ENCODE data around the gene LLGL1. TPM values are rescaled to one million over a fixed set of nuclear protein-coding genes. Genes with fewer than 3 reads are reported as not detected.

LLGL1 gene
- polyA plus RNA-seq, 1 donor from 2014 or later, result 52.2 TPM

DNA sequence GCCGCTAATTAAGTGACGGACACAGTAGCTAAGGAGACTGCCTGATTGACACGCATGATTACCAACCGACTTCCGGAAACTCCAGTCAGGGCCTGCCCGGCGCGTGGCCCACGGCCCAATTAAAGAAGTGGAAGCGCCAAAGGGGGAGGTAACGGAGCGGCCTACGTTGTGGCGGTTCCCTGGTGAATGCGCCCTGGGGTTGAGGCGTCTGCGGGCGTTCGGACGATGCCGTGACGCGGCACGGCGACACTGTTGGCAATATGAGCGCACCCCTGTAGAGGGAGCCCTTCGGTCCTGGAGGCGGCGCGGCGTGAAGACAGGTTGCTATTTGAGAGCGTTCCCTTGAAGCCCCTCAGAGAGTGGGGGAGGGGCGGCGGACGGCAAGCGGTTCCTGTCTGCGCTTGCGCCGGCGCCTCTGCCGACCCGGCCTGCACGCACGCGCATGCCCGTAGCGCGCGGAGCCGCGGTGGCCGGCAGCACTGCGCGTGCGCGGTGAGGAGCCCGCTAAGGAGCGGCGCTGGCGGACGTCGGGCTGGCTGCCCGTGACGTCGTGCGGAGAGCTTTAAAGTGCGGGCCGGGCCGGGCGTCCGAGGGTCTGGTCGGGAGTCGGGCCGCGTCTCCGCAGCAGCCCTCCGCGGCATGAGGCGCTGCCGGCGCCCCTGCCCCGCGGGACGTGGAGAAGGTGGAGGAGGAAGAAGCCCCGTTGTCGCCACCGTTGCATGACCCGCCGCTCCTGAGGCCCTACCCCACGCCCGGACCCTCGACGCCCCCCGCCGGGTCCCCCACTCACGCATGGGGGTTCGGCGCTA, 41.9 kb upstream of the LLGL1 start, which contains the start of gene ALKBH5:
Gene ALKBH5 (plus strand): TSS at position 495 of the 809 bp plus-strand sequence. CDS start 416 bp downstream, outside the sequence.
- no peaks in the 10 kb centered on the region for H3K36me3 ChIP-seq (ENCODE audit: insufficient read depth, low read length)
- peak within 1 kb of the TSS; percentile 94 for H3K27ac ChIP-seq (ENCODE audit: low read length)
- no peaks in the 10 kb centered on the region for H3K9me3 ChIP-seq (ENCODE audit: low read length)
- H3K9ac ChIP-seq (ENCODE audit: low read length), result peak within 1 kb of the TSS; percentile 84
- no peaks in the 10 kb centered on the region for H3K27me3 ChIP-seq (ENCODE audit: insufficient read depth, low read depth, low read length)
- H3K79me2 ChIP-seq (replicated peaks; ENCODE audit: insufficient read depth, low read length), result peaks cover 42% of the 10 kb centered on the region
- peak within 1 kb of the TSS; percentile 95 for H3K4me2 ChIP-seq (ENCODE audit: low read length)
- peak within 1 kb of the TSS; percentile 46 for H2AFZ ChIP-seq (ENCODE audit: low read depth, low read length)
- TF ChIP-seq POLR2AphosphoS5 (IDR thresholded peaks at IDR 0.05), result peak; percentile 91
- TF ChIP-seq SMC3 (conservative IDR thresholded peaks at IDR 0.05; ENCODE audit: poor library complexity), result peak; percentile 60
- peak; percentile 66 for TF ChIP-seq RAD21 (conservative IDR thresholded peaks at IDR 0.05)
- TF ChIP-seq TAF1 (IDR thresholded peaks at IDR 0.05; ENCODE audit: low read depth), result no peak
- TF ChIP-seq EP300 (conservative IDR thresholded peaks at IDR 0.05; ENCODE audit: poor library complexity, severe bottlenecking), result peak; percentile 89
- TF ChIP-seq, protein P1, sequence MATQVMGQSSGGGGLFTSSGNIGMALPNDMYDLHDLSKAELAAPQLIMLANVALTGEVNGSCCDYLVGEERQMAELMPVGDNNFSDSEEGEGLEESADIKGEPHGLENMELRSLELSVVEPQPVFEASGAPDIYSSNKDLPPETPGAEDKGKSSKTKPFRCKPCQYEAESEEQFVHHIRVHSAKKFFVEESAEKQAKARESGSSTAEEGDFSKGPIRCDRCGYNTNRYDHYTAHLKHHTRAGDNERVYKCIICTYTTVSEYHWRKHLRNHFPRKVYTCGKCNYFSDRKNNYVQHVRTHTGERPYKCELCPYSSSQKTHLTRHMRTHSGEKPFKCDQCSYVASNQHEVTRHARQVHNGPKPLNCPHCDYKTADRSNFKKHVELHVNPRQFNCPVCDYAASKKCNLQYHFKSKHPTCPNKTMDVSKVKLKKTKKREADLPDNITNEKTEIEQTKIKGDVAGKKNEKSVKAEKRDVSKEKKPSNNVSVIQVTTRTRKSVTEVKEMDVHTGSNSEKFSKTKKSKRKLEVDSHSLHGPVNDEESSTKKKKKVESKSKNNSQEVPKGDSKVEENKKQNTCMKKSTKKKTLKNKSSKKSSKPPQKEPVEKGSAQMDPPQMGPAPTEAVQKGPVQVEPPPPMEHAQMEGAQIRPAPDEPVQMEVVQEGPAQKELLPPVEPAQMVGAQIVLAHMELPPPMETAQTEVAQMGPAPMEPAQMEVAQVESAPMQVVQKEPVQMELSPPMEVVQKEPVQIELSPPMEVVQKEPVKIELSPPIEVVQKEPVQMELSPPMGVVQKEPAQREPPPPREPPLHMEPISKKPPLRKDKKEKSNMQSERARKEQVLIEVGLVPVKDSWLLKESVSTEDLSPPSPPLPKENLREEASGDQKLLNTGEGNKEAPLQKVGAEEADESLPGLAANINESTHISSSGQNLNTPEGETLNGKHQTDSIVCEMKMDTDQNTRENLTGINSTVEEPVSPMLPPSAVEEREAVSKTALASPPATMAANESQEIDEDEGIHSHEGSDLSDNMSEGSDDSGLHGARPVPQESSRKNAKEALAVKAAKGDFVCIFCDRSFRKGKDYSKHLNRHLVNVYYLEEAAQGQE (IDR thresholded peaks at IDR 0.05; ENCODE audit: borderline replicate concordance), result no peak
- peak; percentile 93 for TF ChIP-seq CTCF (IDR thresholded peaks at IDR 0.05; ENCODE audit: poor library complexity, severe bottlenecking)
- TF ChIP-seq MXI1 (conservative IDR thresholded peaks at IDR 0.05; ENCODE audit: poor library complexity, severe bottlenecking), result peak; percentile 79
- TF ChIP-seq EZH2 (IDR thresholded peaks at IDR 0.05; ENCODE audit: borderline replicate concordance, insufficient read depth, low read length, poor library complexity, severe bottlenecking), result no peak
- H4K20me1 ChIP-seq (ENCODE audit: insufficient read depth), result peaks cover 40% of the 10 kb centered on the region
- H3K9me2 ChIP-seq (ENCODE audit: insufficient read depth, low read length), result no peaks in the 10 kb centered on the region
- no peaks in the 10 kb centered on the region for H3F3A ChIP-seq (ENCODE audit: insufficient read depth, low read length, poor library complexity, severe bottlenecking)
- peak within 1 kb of the TSS; percentile 99 for H3K4me3 ChIP-seq (ENCODE audit: low read length)

DNA sequence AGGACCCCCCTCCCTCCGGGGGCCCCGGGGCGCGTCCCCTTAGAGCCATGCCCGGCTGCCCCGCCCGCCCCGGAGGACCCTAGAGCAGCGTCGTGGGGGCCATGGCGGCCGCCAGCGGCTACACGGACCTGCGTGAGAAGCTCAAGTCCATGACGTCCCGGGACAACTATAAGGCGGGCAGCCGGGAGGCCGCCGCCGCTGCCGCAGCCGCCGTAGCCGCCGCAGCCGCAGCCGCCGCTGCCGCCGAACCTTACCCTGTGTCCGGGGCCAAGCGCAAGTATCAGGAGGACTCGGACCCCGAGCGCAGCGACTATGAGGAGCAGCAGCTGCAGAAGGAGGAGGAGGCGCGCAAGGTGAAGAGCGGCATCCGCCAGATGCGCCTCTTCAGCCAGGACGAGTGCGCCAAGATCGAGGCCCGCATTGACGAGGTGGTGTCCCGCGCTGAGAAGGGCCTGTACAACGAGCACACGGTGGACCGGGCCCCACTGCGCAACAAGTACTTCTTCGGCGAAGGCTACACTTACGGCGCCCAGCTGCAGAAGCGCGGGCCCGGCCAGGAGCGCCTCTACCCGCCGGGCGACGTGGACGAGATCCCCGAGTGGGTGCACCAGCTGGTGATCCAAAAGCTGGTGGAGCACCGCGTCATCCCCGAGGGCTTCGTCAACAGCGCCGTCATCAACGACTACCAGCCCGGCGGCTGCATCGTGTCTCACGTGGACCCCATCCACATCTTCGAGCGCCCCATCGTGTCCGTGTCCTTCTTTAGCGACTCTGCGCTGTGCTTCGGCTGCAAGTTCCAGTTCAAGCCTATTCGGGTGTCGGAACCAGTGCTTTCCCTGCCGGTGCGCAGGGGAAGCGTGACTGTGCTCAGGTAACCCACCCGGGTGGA, 41.0 kb upstream of the LLGL1 start:
- peak overlapping the region; percentile 95 for H3K4me2 ChIP-seq (ENCODE audit: low read length)
- peak; percentile 41 for TF ChIP-seq SMC3 (conservative IDR thresholded peaks at IDR 0.05; ENCODE audit: poor library complexity)
- no peak for TF ChIP-seq TAF1 (IDR thresholded peaks at IDR 0.05; ENCODE audit: low read depth)
- TF ChIP-seq, protein P1 (IDR thresholded peaks at IDR 0.05; ENCODE audit: borderline replicate concordance), result no peak
- TF ChIP-seq EP300 (conservative IDR thresholded peaks at IDR 0.05; ENCODE audit: poor library complexity, severe bottlenecking), result no peak
- TF ChIP-seq POLR2AphosphoS5 (IDR thresholded peaks at IDR 0.05), result peak; percentile 20
- TF ChIP-seq EZH2 (IDR thresholded peaks at IDR 0.05; ENCODE audit: borderline replicate concordance, insufficient read depth, low read length, poor library complexity, severe bottlenecking), result no peak
- TF ChIP-seq CTCF (IDR thresholded peaks at IDR 0.05; ENCODE audit: poor library complexity, severe bottlenecking), result no peak
- TF ChIP-seq MXI1 (conservative IDR thresholded peaks at IDR 0.05; ENCODE audit: poor library complexity, severe bottlenecking), result peak; percentile 60
- TF ChIP-seq RAD21 (conservative IDR thresholded peaks at IDR 0.05), result peak; percentile 24

More for the DNA sequence above, 41.0 kb upstream of the LLGL1 start:
- no peaks in the 10 kb centered on the region for H3F3A ChIP-seq (ENCODE audit: insufficient read depth, low read length, poor library complexity, severe bottlenecking)
- peaks cover 40% of the 10 kb centered on the region for H4K20me1 ChIP-seq (ENCODE audit: insufficient read depth)
- peak overlapping the region; percentile 94 for H3K27ac ChIP-seq (ENCODE audit: low read length)
- no peaks in the 10 kb centered on the region for H3K27me3 ChIP-seq (ENCODE audit: insufficient read depth, low read depth, low read length)
- H2AFZ ChIP-seq (ENCODE audit: low read depth, low read length), result peak overlapping the region; percentile 8
- no peaks in the 10 kb centered on the region for H3K36me3 ChIP-seq (ENCODE audit: insufficient read depth, low read length)
- no peaks in the 10 kb centered on the region for H3K9me3 ChIP-seq (ENCODE audit: low read length)
- peak overlapping the region; percentile 84 for H3K9ac ChIP-seq (ENCODE audit: low read length)
- no peaks in the 10 kb centered on the region for H3K9me2 ChIP-seq (ENCODE audit: insufficient read depth, low read length)
- peak overlapping the region; percentile 99 for H3K4me3 ChIP-seq (ENCODE audit: low read length)
- H3K79me2 ChIP-seq (replicated peaks; ENCODE audit: insufficient read depth, low read length), result peaks cover 51% of the 10 kb centered on the region

Measured in neural cell (in vitro differentiated cells).